Adipocyte (in vitro differentiated cells): Measurements from ENCODE around the gene SLC27A1.

Experiments
- DNase-seq: peaks from one replicate; pipeline ENCODE4 v3.0.0-alpha.2; 2015; ENCODE audit warnings: low read depth
- H3K27me3 ChIP-seq: replicated peaks from 2 replicates; pipeline ENCODE4 v1.7.0; 2013; ENCODE audit warnings: mild to moderate bottlenecking, low read length, moderate library complexity; ENCODE audit not compliant: control insufficient read depth, insufficient read depth
- H3K36me3 ChIP-seq: 2 replicates; pipeline ENCODE4 v1.7.0; 2013; ENCODE audit warnings: low read length, mild to moderate bottlenecking, moderate library complexity; ENCODE audit not compliant: control insufficient read depth, insufficient read depth, severe bottlenecking
- H3K4me1 ChIP-seq: 2 replicates; pipeline ENCODE4 v1.7.0; 2013; ENCODE audit warnings: mild to moderate bottlenecking, low read length, moderate library complexity; ENCODE audit not compliant: control insufficient read depth, insufficient read depth
- H3K4me3 ChIP-seq: 2 replicates; pipeline ENCODE4 v1.7.0; 2013; ENCODE audit warnings: mild to moderate bottlenecking, low read length, moderate library complexity
- H3K9ac ChIP-seq: 2 replicates; pipeline ENCODE4 v1.7.0; 2013; ENCODE audit warnings: mild to moderate bottlenecking, low read length, moderate library complexity
- H3K9me3 ChIP-seq: 2 replicates; pipeline ENCODE4 v1.7.0; 2013; ENCODE audit warnings: mild to moderate bottlenecking, low read length, moderate library complexity; ENCODE audit not compliant: control insufficient read depth

The SLC27A1 gene

GRCh38 chr19:17470068-17470841 is at the start of gene SLC27A1:
TSS of gene SLC27A1 (plus strand) at chr19:17470524. CDS start at chr19:17470541, 17 bp downstream.
- no peaks in the 10 kb centered on the region for H3K27me3 ChIP-seq
- peaks cover 47% of the 10 kb centered on the region for H3K4me1 ChIP-seq
- no peaks in the 10 kb centered on the region for H3K9me3 ChIP-seq
- H3K4me3 ChIP-seq: peak within 1 kb of the TSS; percentile 91
- DNase-seq: peak; percentile 100
- peaks cover 11% of the 10 kb centered on the region for H3K36me3 ChIP-seq
- H3K9ac ChIP-seq: peak within 1 kb of the TSS; percentile 98

- H3K4me1 ChIP-seq: peaks cover 15% of the 10 kb centered on the region
- H3K9me3 ChIP-seq: no peaks in the 10 kb centered on the region
- peaks cover 6% of the 10 kb centered on the region for H3K36me3 ChIP-seq
- H3K27me3 ChIP-seq: no peaks in the 10 kb centered on the region
- no peak overlapping the region for H3K9ac ChIP-seq
- H3K4me3 ChIP-seq: no peak overlapping the region
- DNase-seq: no peak
Measured at GRCh38 chr19:17421942-17422341, 48.4 kb upstream of the SLC27A1 start.

DNA sequence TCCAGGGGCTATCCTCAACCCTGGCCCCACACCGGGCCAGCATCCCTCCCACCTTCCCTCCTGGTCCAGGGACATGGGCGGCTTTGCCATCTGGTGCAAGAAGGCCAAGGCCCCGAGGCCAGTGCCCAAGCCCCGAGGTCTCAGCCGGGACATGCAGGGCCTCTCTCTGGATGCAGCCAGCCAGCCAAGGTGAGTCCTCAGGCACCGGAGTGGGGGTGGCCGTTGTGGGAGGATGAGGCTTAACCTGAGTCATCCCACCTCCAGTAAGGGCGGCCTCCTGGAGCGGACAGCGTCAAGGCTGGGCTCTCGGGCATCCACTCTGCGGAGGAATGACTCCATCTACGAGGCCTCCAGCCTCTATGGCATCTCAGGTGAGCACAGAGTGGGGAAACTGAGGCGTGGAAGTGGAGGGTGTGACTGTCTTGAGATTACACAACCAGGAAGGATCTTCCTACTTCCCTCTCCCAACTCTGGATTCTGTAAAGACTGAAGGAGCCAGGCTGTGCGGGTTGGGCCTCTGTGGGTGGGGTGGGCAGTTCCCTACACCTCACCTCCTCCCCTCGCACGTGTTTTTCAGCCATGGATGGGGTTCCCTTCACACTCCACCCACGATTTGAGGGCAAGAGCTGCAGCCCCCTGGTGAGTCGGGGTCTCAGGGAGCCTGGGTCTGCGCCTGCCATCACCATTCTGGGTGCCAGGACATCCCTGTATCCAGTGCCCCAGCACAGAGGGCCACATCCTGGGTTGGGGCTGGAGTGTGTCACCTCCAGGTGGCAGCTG is 46.7 kb upstream of the SLC27A1 start:
- H3K4me1 ChIP-seq: peaks cover 14% of the 10 kb centered on the region
- H3K9me3 ChIP-seq: no peaks in the 10 kb centered on the region
- no peak for DNase-seq
- no peak overlapping the region for H3K9ac ChIP-seq
- H3K4me3 ChIP-seq: no peak overlapping the region
- H3K36me3 ChIP-seq: peaks cover 6% of the 10 kb centered on the region
- H3K27me3 ChIP-seq: no peaks in the 10 kb centered on the region

DNA sequence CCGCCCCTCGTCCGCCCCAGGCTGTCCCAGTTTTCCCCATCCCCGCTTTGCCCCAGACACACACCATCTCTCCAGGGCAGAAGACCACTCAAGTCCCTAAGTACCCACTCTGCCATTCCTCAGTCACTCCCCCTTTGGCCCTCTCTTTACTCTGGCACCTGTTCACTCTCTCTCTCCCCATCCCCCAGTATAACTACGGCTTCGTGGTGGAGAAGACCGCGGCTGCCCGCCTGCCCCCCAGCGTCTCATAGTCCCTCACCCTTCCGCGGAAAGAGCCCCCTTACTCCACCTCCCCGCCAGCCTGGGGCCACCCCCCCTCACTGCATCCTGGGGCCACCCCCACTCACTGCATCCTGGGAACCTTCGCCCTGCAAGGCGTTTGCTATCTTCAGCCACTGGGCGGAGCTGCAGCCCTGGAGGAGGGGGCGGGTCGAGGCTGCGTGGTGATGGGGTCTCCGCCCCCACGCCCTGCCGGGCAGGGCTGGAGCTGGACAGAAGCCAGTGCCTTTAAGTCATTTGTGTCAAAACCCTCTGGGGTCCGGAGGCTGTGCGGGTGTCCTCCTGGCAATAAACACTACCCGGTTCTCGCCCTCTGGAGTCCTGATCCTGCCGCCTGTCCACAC is 45.5 kb upstream of the SLC27A1 start:
- Histone ChIP-seq H3K27me3 (no peaks in the 10 kb centered on the region), H3K36me3 (peaks cover 6% of the 10 kb centered on the region), H3K4me3 (no peak overlapping the region), H3K9ac (no peak overlapping the region), H3K4me1 (peaks cover 12% of the 10 kb centered on the region), H3K9me3 (no peaks in the 10 kb centered on the region)
- DNase-seq: peak; percentile 19

GRCh38 chr19:17429641-17430113 is 40.6 kb upstream of the SLC27A1 start:
- Histone ChIP-seq H3K4me3 (no peak overlapping the region), H3K27me3 (no peaks in the 10 kb centered on the region), H3K9ac (no peak overlapping the region), H3K36me3 (no peaks in the 10 kb centered on the region), H3K9me3 (no peaks in the 10 kb centered on the region), H3K4me1 (peaks cover 9% of the 10 kb centered on the region)
- DNase-seq: no peak

GRCh38 chr19:17431417-17431816 is 38.9 kb upstream of the SLC27A1 start:
- Histone ChIP-seq H3K4me3 (no peak overlapping the region), H3K9ac (no peak overlapping the region), H3K9me3 (no peaks in the 10 kb centered on the region), H3K36me3 (no peaks in the 10 kb centered on the region), H3K27me3 (no peaks in the 10 kb centered on the region), H3K4me1 (peaks cover 9% of the 10 kb centered on the region)
- no peak for DNase-seq

DNA sequence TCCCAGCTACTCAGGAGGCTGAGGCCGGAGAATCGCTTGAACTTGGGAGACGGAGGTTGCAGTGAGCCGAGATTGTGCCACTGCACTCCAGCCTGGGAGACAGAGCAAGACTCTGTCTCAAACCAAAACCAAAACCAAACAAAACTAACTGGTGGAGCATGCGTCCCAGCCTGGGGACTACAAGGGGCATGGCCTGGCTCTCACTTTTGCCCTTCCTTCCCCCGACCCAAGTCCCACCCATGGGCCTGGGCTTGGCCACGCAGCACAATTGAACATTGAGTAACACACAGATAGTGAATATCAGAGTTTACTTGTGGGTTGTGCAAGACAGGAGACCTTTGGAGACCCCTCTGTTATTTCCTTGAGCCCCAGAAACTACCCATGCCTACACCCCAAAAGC is 35.1 kb upstream of the SLC27A1 start:
- H3K9ac ChIP-seq: no peak overlapping the region
- no peaks in the 10 kb centered on the region for H3K27me3 ChIP-seq
- no peaks in the 10 kb centered on the region for H3K36me3 ChIP-seq
- no peaks in the 10 kb centered on the region for H3K4me1 ChIP-seq
- no peaks in the 10 kb centered on the region for H3K9me3 ChIP-seq
- no peak for DNase-seq
- H3K4me3 ChIP-seq: no peak overlapping the region

- DNase-seq: no peak
- no peak overlapping the region for H3K9ac ChIP-seq
- H3K36me3 ChIP-seq: no peaks in the 10 kb centered on the region
- no peak overlapping the region for H3K4me3 ChIP-seq
- H3K4me1 ChIP-seq: peaks cover 1% of the 10 kb centered on the region
- H3K27me3 ChIP-seq: no peaks in the 10 kb centered on the region
- H3K9me3 ChIP-seq: no peaks in the 10 kb centered on the region
Measured at GRCh38 chr19:17436094-17436873, 34.0 kb upstream of the SLC27A1 start.

- H3K27me3 ChIP-seq: no peaks in the 10 kb centered on the region
- no peaks in the 10 kb centered on the region for H3K9me3 ChIP-seq
- no peak overlapping the region for H3K9ac ChIP-seq
- no peaks in the 10 kb centered on the region for H3K36me3 ChIP-seq
- H3K4me3 ChIP-seq: no peak overlapping the region
- DNase-seq: no peak
- H3K4me1 ChIP-seq: peaks cover 7% of the 10 kb centered on the region
Measured at GRCh38 chr19:17436874-17437267, 33.5 kb upstream of the SLC27A1 start.

DNA sequence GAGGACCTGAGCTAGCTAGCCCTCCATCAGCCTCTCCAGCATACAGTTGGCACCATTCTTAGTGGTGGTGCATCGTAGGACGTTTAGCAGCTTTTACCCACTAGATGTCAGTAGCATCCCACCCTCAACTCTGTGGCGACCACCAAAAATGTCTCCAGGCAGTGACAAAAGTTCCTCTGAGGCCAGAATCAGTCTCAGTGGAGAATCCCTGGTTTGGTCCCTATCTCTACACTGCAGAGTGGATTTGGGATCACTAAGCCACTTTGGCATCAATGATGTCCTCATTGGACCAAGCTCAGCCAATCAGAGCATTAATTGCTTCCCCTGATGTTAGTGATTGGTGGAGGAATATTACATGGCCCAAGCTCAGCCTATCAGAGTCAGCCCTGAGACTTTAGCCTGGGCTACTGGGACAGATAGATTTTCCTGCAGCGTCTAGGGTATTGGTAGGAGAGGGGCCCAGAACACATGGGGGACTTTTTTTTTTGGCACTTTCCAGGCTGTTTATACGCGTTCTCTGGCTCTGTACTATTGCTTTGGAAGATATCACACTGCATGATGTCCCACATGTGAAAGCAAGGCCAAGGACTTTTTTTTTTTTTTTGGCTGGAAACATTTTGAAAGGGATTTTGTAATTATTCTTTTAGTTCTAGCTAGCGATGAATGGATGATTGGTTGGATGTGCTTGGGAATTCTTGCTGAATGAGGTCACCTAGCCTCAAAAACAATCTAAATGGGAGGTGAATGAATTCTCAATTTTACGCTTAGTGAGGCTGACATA is 28.9 kb upstream of the SLC27A1 start:
- Histone ChIP-seq H3K27me3 (no peaks in the 10 kb centered on the region), H3K9me3 (no peaks in the 10 kb centered on the region), H3K36me3 (no peaks in the 10 kb centered on the region), H3K9ac (no peak overlapping the region), H3K4me3 (no peak overlapping the region), H3K4me1 (peaks cover 10% of the 10 kb centered on the region)
- DNase-seq: peak; percentile 46
